Trophoblast cell (in vitro differentiated cells and primary cell): ENCODE measurements around the gene FAM184B.

Experiments used
- DNase-seq, 2 donors: peaks; one replicate each; pipeline ENCODE4 v3.0.0-alpha.2; 2016
- H2AFZ ChIP-seq: 2 replicates; pipeline ENCODE4 v1.6.1; 2013; ENCODE audit warnings: low read length, moderate library complexity, mild to moderate bottlenecking; ENCODE audit not compliant: insufficient read depth, poor library complexity
- H2AK5ac ChIP-seq: 2 replicates; pipeline ENCODE4 v1.6.1; 2013; ENCODE audit warnings: mild to moderate bottlenecking, low read length
- H2BK120ac ChIP-seq: 2 replicates; pipeline ENCODE4 v1.6.1; 2013; ENCODE audit warnings: low read length, mild to moderate bottlenecking, moderate library complexity; ENCODE audit not compliant: insufficient read depth, poor library complexity
- H2BK12ac ChIP-seq: 2 replicates; pipeline ENCODE4 v1.6.1; 2013; ENCODE audit warnings: mild to moderate bottlenecking, low read length, moderate library complexity
- H2BK5ac ChIP-seq: 2 replicates; pipeline ENCODE4 v1.6.1; 2013; ENCODE audit warnings: low read length, low read depth, moderate library complexity, mild to moderate bottlenecking; ENCODE audit not compliant: poor library complexity
- H3K14ac ChIP-seq: 2 replicates; pipeline ENCODE4 v1.6.1; 2013; ENCODE audit warnings: mild to moderate bottlenecking, low read length
- H3K18ac ChIP-seq: 2 replicates; pipeline ENCODE4 v1.6.1; 2013; ENCODE audit warnings: mild to moderate bottlenecking, low read length
- H3K23ac ChIP-seq: 2 replicates; pipeline ENCODE4 v1.6.1; 2013; ENCODE audit warnings: low read length
- H3K27ac ChIP-seq: 2 replicates; pipeline ENCODE4 v1.5.1; 2013; ENCODE audit warnings: low read depth, mild to moderate bottlenecking, inconsistent platforms, low read length, moderate library complexity
- H3K27me3 ChIP-seq: 2 replicates; pipeline ENCODE4 v1.6.1; 2013; ENCODE audit warnings: inconsistent platforms, mild to moderate bottlenecking, low read length, moderate library complexity; ENCODE audit not compliant: insufficient read depth
- H3K36me3 ChIP-seq, 2 experiments: 1 replicate in 1 of 2; 2 replicates in 1 of 2; pipeline ENCODE4 v1.6.1; 2013; ENCODE audit warnings: low read length in 2 of 2, mild to moderate bottlenecking in 2 of 2, moderate library complexity in 1 of 2; ENCODE audit not compliant: insufficient read depth in 2 of 2, control insufficient read depth in 1 of 2
- H3K4ac ChIP-seq: 2 replicates; pipeline ENCODE4 v1.6.1; 2013; ENCODE audit warnings: low read depth, mild to moderate bottlenecking, low read length, moderate library complexity
- H3K4me1 ChIP-seq, 2 experiments: 1 replicate in 1 of 2; 2 replicates in 1 of 2; pipeline ENCODE4 v1.6.1; 2013; ENCODE audit warnings: low read length in 2 of 2, mild to moderate bottlenecking in 2 of 2, moderate library complexity in 1 of 2; ENCODE audit not compliant: insufficient read depth in 2 of 2, control insufficient read depth in 1 of 2
- H3K4me2 ChIP-seq: 2 replicates; pipeline ENCODE4 v1.6.1; 2013; ENCODE audit warnings: inconsistent platforms, mild to moderate bottlenecking, low read length, moderate library complexity
- H3K4me3 ChIP-seq: 2 replicates; pipeline ENCODE4 v1.5.1; 2013; ENCODE audit warnings: mild to moderate bottlenecking, low read depth, low read length, inconsistent platforms
- H3K79me1 ChIP-seq: one replicate; pipeline ENCODE4 v1.6.1; 2013; ENCODE audit warnings: low read length
- H3K79me2 ChIP-seq: 2 replicates; pipeline ENCODE4 v1.6.1; 2013; ENCODE audit warnings: low read length, mild to moderate bottlenecking; ENCODE audit not compliant: control insufficient read depth, insufficient read depth, poor library complexity
- H3K9ac ChIP-seq: 2 replicates; pipeline ENCODE4 v1.6.1; 2013; ENCODE audit warnings: mild to moderate bottlenecking, low read length
- H3K9me3 ChIP-seq: 2 replicates; pipeline ENCODE4 v1.6.1; 2013; ENCODE audit warnings: low read depth, mild to moderate bottlenecking, control low read depth, inconsistent platforms, low read length; ENCODE audit not compliant: insufficient read depth
- H4K12ac ChIP-seq: 2 replicates; pipeline ENCODE4 v1.6.1; 2013; ENCODE audit warnings: low read depth, mild to moderate bottlenecking, low read length, moderate library complexity
- H4K8ac ChIP-seq: 2 replicates; pipeline ENCODE4 v1.6.1; 2013; ENCODE audit warnings: low read depth, mild to moderate bottlenecking, low read length, moderate library complexity
- H4K91ac ChIP-seq: one replicate; pipeline ENCODE4 v1.6.1; 2013; ENCODE audit warnings: low read depth, mild to moderate bottlenecking, low read length, moderate library complexity
- WGBS: extraction: QIAGEN DNeasy Blood & Tissue Kit; methylation state at CpG from one replicate; pipeline ENCODE4 v1.1.7; 2013; ENCODE audit warnings: missing lambda C conversion rate; ENCODE audit not compliant: insufficient read length, insufficient coverage; ENCODE audit errors: extremely low coverage; 5-methylcytosine and 5-hydroxymethylcytosine counted together

The FAM184B gene

GRCh38 chr4:17810260-17811077, 29.0 kb upstream of the FAM184B start, which contains the start of the genes DCAF16 and NCAPG:
TSS of gene DCAF16 (minus strand) at chr4:17810757. CDS start at chr4:17804141, 6,616 bp downstream.
TSS of gene NCAPG (plus strand) at chr4:17810979. CDS start at chr4:17811078, 99 bp downstream.
- no CpG with 5 or more reads among the region's 69 CpGs for WGBS
- H4K12ac ChIP-seq, result peak within 1 kb of the TSS; percentile 37
- H3K4me2 ChIP-seq, result peak within 1 kb of the TSS; percentile 98
- peak within 1 kb of the TSS; percentile 91 for H4K8ac ChIP-seq
- peak within 1 kb of the TSS; percentile 100 for H3K4ac ChIP-seq
- H3K14ac ChIP-seq, result peak within 1 kb of the TSS; percentile 94
- H2BK120ac ChIP-seq, result peak within 1 kb of the TSS; percentile 73
- H2AFZ ChIP-seq, result peak within 1 kb of the TSS; percentile 93
- H3K79me2 ChIP-seq, result peaks cover 12% of the 10 kb centered on the region
- H3K9me3 ChIP-seq, result no peaks in the 10 kb centered on the region
- H3K36me3 ChIP-seq, result peaks cover 3% of the 10 kb centered on the region in 2 experiments
- H3K27ac ChIP-seq, result peak within 1 kb of the TSS; percentile 85
- peak within 1 kb of the TSS; percentile 89 for H3K18ac ChIP-seq
- no peak within 1 kb of the TSS for H2BK12ac ChIP-seq
- H3K4me1 ChIP-seq, result no peaks in the 10 kb centered on the region
- H3K27me3 ChIP-seq, result no peaks in the 10 kb centered on the region
- H3K9ac ChIP-seq, result peak within 1 kb of the TSS; percentile 92
- peak within 1 kb of the TSS; percentile 70 for H4K91ac ChIP-seq
- no peak within 1 kb of the TSS for H3K23ac ChIP-seq
- DNase-seq, result peak; percentile 100
- H3K79me1 ChIP-seq, result peaks cover 8% of the 10 kb centered on the region
- peak within 1 kb of the TSS; percentile 88 for H2BK5ac ChIP-seq
- H3K4me3 ChIP-seq, result peak within 1 kb of the TSS; percentile 89
- peak within 1 kb of the TSS; percentile 92 for H2AK5ac ChIP-seq

DNA sequence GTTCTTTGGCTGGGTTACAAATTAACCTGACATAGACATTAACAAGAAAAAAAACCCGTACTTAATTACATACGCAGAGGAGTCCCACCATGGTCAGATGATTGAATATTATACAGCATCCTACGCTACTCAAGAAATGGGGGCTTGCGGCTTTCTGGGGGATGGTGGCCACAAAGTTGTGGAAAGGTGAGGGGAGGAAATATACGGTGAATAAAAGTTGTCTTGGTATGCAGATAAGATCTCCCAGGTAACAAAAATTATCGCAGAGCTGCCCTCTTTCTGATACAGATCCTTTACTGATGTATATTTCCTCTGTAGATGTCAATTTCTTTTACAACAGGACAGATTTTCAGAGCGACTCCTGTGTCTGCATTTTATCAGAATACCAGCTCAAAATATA, 28.2 kb upstream of the FAM184B start:
- Histone ChIP-seq H4K12ac (no peak overlapping the region), H2AK5ac (no peak overlapping the region), H3K9ac (peak overlapping the region; percentile 86), H2BK5ac (no peak overlapping the region), H3K36me3 (peaks cover 2 to 3% of the 10 kb centered on the region in 2 experiments), H4K91ac (no peak overlapping the region), H3K79me1 (peaks cover 8% of the 10 kb centered on the region), H3K27ac (no peak overlapping the region), H3K9me3 (no peaks in the 10 kb centered on the region), H2BK120ac (no peak overlapping the region), H3K79me2 (peaks cover 12% of the 10 kb centered on the region), H3K23ac (no peak overlapping the region), H3K4me1 (no peaks in the 10 kb centered on the region), H3K4me2 (peak overlapping the region; percentile 98), H3K14ac (no peak overlapping the region), H4K8ac (no peak overlapping the region), H3K18ac (no peak overlapping the region), H2AFZ (no peak overlapping the region), H3K4ac (peak overlapping the region; percentile 100), H3K27me3 (no peaks in the 10 kb centered on the region), H3K4me3 (peak overlapping the region; percentile 66), H2BK12ac (no peak overlapping the region)
- DNase-seq, result no peak
- no CpG with 5 or more reads among the region's 7 CpGs for WGBS

GRCh38 chr4:17807446-17807845, 26.0 kb upstream of the FAM184B start:
- Histone ChIP-seq H3K4ac (peak overlapping the region; percentile 58), H3K36me3 (peaks cover 6 to 17% of the 10 kb centered on the region in 2 experiments), H3K79me1 (peaks cover 8% of the 10 kb centered on the region), H3K14ac (no peak overlapping the region), H3K9me3 (no peaks in the 10 kb centered on the region), H3K23ac (no peak overlapping the region), H4K8ac (no peak overlapping the region), H3K4me3 (no peak overlapping the region), H3K4me2 (no peak overlapping the region), H3K79me2 (peaks cover 12% of the 10 kb centered on the region), H2AFZ (no peak overlapping the region), H2BK120ac (no peak overlapping the region), H4K91ac (no peak overlapping the region), H3K9ac (no peak overlapping the region), H2AK5ac (no peak overlapping the region), H3K18ac (no peak overlapping the region), H3K27ac (no peak overlapping the region), H3K27me3 (no peaks in the 10 kb centered on the region), H3K4me1 (no peaks in the 10 kb centered on the region), H4K12ac (no peak overlapping the region), H2BK5ac (no peak overlapping the region), H2BK12ac (no peak overlapping the region)
- WGBS, result no CpG with 5 or more reads among the region's 6 CpGs
- peak; percentile 66 to 94 for DNase-seq

DNA sequence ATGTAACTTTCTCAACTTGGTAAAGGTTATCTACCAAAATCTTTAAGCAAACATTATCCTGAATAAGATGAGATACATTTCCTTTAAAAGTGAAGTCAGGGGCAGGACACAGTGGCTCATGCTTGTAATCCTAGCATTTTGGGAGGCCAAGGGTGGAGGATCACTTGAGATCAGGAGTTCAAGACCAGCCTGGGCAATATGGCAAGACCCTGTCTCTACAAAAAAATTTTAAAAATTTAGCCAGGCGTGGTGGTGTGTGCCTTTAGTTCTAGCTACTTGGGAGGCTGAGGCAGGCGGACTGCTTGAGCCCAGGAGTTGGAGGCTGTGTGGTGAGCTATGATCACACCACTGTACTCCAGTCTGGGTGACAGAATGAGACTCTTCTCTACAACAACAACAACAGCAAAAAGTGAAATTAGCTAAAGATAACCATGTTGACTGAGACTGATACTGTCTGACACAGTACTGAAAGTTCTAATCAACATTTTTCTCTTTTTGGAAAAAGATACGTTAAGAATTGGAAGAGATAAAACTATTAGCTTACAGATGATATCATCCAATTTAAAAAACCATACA, 24.2 kb upstream of the FAM184B start:
- Histone ChIP-seq H3K4me1 (no peaks in the 10 kb centered on the region), H3K27ac (no peak overlapping the region), H3K4ac (peak overlapping the region; percentile 46), H3K79me2 (peaks cover 6% of the 10 kb centered on the region), H2BK120ac (no peak overlapping the region), H3K79me1 (peaks cover 4% of the 10 kb centered on the region), H2AFZ (no peak overlapping the region), H2BK12ac (no peak overlapping the region), H4K8ac (no peak overlapping the region), H3K9me3 (no peaks in the 10 kb centered on the region), H3K4me2 (no peak overlapping the region), H3K23ac (no peak overlapping the region), H3K18ac (no peak overlapping the region), H3K14ac (no peak overlapping the region), H4K91ac (no peak overlapping the region), H4K12ac (no peak overlapping the region), H3K9ac (no peak overlapping the region), H2AK5ac (no peak overlapping the region), H3K27me3 (no peaks in the 10 kb centered on the region), H2BK5ac (no peak overlapping the region), H3K4me3 (no peak overlapping the region), H3K36me3 (peaks cover 7 to 17% of the 10 kb centered on the region in 2 experiments)
- no CpG with 5 or more reads among the region's 3 CpGs for WGBS
- DNase-seq, result no peak
